ENCODE measurements around the gene EME1. TPM values are rescaled to one million over a fixed set of nuclear protein-coding genes. Genes with fewer than 3 reads are reported as not detected.

The EME1 gene
- total RNA-seq, 1 donor from 2014 or later, result 3.6 TPM

DNA sequence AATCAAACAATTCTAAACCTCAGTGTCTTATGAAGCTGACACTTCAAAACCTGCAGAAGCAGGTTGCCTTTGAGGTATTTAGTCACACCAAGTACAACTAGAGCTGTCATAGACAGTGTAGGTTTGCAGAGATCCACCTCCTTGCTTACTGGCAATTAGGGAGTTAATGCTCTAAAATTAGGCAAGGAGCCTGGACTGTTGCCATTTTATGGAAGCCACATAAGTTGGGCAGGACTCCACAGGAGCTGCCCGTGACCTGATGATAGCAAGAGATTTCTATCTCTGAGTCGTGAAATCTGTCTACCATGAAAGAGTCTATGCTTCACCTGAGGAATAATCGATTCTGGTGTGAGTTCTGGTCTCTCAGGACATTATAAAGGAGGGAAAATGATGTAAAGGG is 8.9 kb downstream of the EME1 start:
- ATAC-seq (ENCODE audit: low read depth) (no peak), DNase-seq (no peak)
- intact Hi-C loops (cut with micrococcal nuclease), result no loop called here
- Mint-ChIP-seq H3K9me3 (no peaks in the 10 kb centered on the region), H3K4me3 (no peak overlapping the region), H3K27ac (no peak overlapping the region), H3K4me1 (no peaks in the 10 kb centered on the region), H3K27me3 (no peaks in the 10 kb centered on the region), H3K36me3 (ENCODE audit: low read depth) (peaks cover 73% of the 10 kb centered on the region)
- CTCF ChIA-PET, result interaction anchor here (1.5 kb wide), 1 partner anchor 15 kb away, joined by 5 read pairs; the partner anchor contains the start of gene LRRC59
- POLR2A ChIA-PET, result no interaction called here
- TF ChIP-seq, protein P1, sequence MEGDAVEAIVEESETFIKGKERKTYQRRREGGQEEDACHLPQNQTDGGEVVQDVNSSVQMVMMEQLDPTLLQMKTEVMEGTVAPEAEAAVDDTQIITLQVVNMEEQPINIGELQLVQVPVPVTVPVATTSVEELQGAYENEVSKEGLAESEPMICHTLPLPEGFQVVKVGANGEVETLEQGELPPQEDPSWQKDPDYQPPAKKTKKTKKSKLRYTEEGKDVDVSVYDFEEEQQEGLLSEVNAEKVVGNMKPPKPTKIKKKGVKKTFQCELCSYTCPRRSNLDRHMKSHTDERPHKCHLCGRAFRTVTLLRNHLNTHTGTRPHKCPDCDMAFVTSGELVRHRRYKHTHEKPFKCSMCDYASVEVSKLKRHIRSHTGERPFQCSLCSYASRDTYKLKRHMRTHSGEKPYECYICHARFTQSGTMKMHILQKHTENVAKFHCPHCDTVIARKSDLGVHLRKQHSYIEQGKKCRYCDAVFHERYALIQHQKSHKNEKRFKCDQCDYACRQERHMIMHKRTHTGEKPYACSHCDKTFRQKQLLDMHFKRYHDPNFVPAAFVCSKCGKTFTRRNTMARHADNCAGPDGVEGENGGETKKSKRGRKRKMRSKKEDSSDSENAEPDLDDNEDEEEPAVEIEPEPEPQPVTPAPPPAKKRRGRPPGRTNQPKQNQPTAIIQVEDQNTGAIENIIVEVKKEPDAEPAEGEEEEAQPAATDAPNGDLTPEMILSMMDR (IDR thresholded peaks at IDR 0.05), result no peak

DNA sequence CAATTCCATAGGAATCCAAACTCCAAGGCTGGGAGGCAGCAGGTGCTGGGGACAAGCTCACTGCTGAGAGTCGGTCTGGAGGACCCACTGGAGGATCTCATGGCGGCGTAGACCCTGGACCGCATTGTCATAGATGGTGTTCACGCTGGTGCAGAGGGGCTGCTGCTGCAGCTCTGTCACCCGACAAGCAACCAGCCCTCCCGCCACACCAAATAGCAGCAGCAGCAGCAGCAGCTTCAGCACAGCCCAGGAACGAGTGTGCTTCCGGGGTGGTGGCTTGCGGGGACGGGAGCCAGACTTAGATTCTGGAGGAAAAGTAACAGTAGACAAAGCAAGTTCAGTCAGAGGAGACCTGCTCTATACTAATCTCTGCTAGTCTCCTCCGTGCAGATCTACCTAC is 9.9 kb downstream of the EME1 start:
- Mint-ChIP-seq H3K27ac (no peak overlapping the region), H3K36me3 (ENCODE audit: low read depth) (peaks cover 83% of the 10 kb centered on the region), H3K4me3 (no peak overlapping the region), H3K4me1 (no peaks in the 10 kb centered on the region), H3K27me3 (no peaks in the 10 kb centered on the region), H3K9me3 (no peaks in the 10 kb centered on the region)
- TF ChIP-seq, protein P1 (IDR thresholded peaks at IDR 0.05), result no peak
- DNase-seq (no peak), ATAC-seq (ENCODE audit: low read depth) (no peak)
- CTCF ChIA-PET, result no interaction called here
- POLR2A ChIA-PET, result no interaction called here
- intact Hi-C loops (cut with micrococcal nuclease), result no loop called here

DNA sequence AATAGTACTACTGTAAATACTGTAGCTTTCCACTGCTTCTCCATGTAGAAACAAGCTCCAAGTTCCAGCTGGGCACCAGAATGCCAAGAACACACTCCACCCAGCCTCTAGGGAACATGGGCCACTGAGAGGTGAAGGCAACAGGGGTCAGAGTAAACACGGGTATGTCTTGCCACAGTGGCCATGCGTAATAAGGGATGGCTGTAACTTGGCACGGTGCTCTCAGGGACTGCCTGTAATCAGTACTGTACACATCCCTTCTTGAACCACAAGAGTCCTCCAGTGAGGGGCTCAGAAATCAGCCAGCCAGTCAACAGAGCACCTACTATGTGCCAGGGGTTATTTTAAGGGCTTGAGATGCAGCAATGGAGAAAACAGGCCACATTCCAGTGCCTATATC is 13.5 kb downstream of the EME1 start:
- TF ChIP-seq, protein P1 (IDR thresholded peaks at IDR 0.05), result no peak
- ChIA-PET POLR2A (no interaction called here), CTCF (interaction anchor here (1.8 kb wide), 1 partner anchor 11 kb away, joined by 5 read pairs; the partner anchor contains the start of gene LRRC59)
- H3K36me3 Mint-ChIP-seq (ENCODE audit: low read depth), result peaks cover 97% of the 10 kb centered on the region
- no peak overlapping the region for H3K4me3 Mint-ChIP-seq
- intact Hi-C loops (cut with micrococcal nuclease), result no loop called here
- ATAC-seq (ENCODE audit: low read depth), result no peak
- DNase-seq, result no peak
- H3K4me1 Mint-ChIP-seq, result peaks cover 9% of the 10 kb centered on the region
- no peak overlapping the region for H3K27ac Mint-ChIP-seq
- H3K27me3 Mint-ChIP-seq, result no peaks in the 10 kb centered on the region
- no peaks in the 10 kb centered on the region for H3K9me3 Mint-ChIP-seq

DNA sequence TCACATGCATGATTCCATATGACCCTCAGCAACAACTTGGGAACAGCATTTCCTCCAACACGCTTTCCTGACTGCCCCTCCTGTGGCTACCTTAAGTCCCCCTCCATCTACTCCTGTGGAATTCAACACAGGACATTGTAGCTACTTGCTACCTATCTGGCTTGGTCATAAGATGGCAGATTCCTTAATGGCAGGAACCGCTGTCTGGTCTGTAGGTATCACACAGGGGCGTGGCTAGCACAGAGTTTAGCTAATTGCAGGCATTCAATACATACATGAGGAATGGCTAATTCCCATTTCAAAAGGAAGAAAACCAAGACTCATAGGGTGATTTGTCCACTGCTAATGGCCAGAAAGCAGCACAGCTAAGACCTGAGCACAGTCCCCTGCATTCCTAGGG is 15.7 kb downstream of the EME1 start:
- TF ChIP-seq, protein P1 (IDR thresholded peaks at IDR 0.05), result no peak
- ChIA-PET POLR2A (interaction anchor here (0.6 to 1.6 kb wide), 3 partner anchors 9 to 23 kb away, joined by 3 to 5 read pairs (median 3); partner anchors contain the start of gene LRRC59), CTCF (interaction anchor here (1.1 to 1.9 kb wide), 2 partner anchors 9 to 91 kb away, joined by 3 to 7 read pairs; partner anchors contain the start of gene LRRC59)
- Mint-ChIP-seq H3K4me3 (no peak overlapping the region), H3K27me3 (no peaks in the 10 kb centered on the region), H3K9me3 (no peaks in the 10 kb centered on the region), H3K27ac (no peak overlapping the region), H3K36me3 (ENCODE audit: low read depth) (peaks cover 96% of the 10 kb centered on the region), H3K4me1 (peaks cover 12% of the 10 kb centered on the region)
- DNase-seq (no peak), ATAC-seq (ENCODE audit: low read depth) (no peak)
- intact Hi-C loops (cut with micrococcal nuclease), result no loop called here

DNA sequence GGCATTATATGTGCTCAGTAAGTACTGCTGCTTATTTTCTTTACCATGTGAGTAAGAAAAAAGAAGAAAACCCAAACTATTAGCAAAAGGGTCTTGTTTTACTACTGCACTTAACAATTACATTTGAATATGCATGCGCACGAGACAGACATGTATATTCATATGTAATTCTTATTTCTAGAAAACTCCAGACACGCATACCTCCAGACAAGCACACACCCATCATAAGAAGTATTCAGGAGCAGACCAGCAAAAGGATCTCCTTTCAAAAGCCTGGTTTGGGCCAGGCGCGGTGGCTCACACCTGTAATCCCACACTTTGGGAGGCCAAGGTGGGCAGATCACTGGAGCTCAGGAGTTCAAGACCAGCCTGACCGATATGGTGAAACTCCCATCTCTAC is 16.5 kb downstream of the EME1 start:
- Mint-ChIP-seq H3K27me3 (no peaks in the 10 kb centered on the region), H3K4me3 (no peak overlapping the region), H3K4me1 (peaks cover 12% of the 10 kb centered on the region), H3K36me3 (ENCODE audit: low read depth) (peaks cover 95% of the 10 kb centered on the region), H3K9me3 (no peaks in the 10 kb centered on the region), H3K27ac (no peak overlapping the region)
- TF ChIP-seq, protein P1 (IDR thresholded peaks at IDR 0.05), result no peak
- ATAC-seq (ENCODE audit: low read depth), result no peak
- intact Hi-C loops (cut with micrococcal nuclease), result no loop called here
- POLR2A ChIA-PET, result interaction anchor here (0.6 to 1.6 kb wide), 2 partner anchors 19 to 24 kb away, joined by 3 to 5 read pairs; no protein-coding TSS in a partner anchor
- no peak for DNase-seq
- CTCF ChIA-PET, result interaction anchor here (1.1 to 1.9 kb wide), 2 partner anchors 8 to 90 kb away, joined by 3 to 7 read pairs; partner anchors contain the start of gene LRRC59
